ENCODE results near the gene SNX9.

DNA sequence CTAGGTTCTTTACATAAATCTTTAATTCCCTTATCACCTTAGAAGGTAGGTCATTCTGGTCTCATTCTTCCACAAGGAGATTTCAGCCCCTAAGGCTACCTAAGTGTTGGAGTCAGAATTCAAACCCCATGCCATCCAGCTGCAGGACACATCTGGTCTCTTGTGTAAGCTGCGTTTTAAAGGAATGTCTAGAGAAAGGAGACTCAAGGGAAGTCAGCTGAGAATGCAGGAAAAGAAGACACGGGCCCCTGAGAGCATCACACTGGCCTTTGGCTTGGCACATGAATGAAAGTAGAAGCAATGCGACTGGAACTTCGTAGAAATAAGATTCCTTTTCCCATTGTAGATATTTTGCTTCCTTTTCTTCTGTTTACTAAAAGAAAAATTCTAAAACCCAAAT is 82.0 kb downstream of the SNX9 start:
- TF ChIP-seq, protein P1, sequence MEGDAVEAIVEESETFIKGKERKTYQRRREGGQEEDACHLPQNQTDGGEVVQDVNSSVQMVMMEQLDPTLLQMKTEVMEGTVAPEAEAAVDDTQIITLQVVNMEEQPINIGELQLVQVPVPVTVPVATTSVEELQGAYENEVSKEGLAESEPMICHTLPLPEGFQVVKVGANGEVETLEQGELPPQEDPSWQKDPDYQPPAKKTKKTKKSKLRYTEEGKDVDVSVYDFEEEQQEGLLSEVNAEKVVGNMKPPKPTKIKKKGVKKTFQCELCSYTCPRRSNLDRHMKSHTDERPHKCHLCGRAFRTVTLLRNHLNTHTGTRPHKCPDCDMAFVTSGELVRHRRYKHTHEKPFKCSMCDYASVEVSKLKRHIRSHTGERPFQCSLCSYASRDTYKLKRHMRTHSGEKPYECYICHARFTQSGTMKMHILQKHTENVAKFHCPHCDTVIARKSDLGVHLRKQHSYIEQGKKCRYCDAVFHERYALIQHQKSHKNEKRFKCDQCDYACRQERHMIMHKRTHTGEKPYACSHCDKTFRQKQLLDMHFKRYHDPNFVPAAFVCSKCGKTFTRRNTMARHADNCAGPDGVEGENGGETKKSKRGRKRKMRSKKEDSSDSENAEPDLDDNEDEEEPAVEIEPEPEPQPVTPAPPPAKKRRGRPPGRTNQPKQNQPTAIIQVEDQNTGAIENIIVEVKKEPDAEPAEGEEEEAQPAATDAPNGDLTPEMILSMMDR (IDR thresholded peaks at IDR 0.05): no peak
- TF ChIP-seq, protein P2, sequence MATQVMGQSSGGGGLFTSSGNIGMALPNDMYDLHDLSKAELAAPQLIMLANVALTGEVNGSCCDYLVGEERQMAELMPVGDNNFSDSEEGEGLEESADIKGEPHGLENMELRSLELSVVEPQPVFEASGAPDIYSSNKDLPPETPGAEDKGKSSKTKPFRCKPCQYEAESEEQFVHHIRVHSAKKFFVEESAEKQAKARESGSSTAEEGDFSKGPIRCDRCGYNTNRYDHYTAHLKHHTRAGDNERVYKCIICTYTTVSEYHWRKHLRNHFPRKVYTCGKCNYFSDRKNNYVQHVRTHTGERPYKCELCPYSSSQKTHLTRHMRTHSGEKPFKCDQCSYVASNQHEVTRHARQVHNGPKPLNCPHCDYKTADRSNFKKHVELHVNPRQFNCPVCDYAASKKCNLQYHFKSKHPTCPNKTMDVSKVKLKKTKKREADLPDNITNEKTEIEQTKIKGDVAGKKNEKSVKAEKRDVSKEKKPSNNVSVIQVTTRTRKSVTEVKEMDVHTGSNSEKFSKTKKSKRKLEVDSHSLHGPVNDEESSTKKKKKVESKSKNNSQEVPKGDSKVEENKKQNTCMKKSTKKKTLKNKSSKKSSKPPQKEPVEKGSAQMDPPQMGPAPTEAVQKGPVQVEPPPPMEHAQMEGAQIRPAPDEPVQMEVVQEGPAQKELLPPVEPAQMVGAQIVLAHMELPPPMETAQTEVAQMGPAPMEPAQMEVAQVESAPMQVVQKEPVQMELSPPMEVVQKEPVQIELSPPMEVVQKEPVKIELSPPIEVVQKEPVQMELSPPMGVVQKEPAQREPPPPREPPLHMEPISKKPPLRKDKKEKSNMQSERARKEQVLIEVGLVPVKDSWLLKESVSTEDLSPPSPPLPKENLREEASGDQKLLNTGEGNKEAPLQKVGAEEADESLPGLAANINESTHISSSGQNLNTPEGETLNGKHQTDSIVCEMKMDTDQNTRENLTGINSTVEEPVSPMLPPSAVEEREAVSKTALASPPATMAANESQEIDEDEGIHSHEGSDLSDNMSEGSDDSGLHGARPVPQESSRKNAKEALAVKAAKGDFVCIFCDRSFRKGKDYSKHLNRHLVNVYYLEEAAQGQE (IDR thresholded peaks at IDR 0.05): no peak
- TF ChIP-seq POLR2A (IDR thresholded peaks at IDR 0.05; ENCODE audit: low read length): no peak
- TF ChIP-seq RCOR1 (IDR thresholded peaks at IDR 0.05; ENCODE audit: low read depth, low read length): no peak
- TF ChIP-seq RFX5 (IDR thresholded peaks at IDR 0.05): no peak
- TF ChIP-seq SREBF2 (IDR thresholded peaks at IDR 0.05): no peak
- no peak for TF ChIP-seq EP300 (IDR thresholded peaks at IDR 0.05)
- TF ChIP-seq, protein P3, sequence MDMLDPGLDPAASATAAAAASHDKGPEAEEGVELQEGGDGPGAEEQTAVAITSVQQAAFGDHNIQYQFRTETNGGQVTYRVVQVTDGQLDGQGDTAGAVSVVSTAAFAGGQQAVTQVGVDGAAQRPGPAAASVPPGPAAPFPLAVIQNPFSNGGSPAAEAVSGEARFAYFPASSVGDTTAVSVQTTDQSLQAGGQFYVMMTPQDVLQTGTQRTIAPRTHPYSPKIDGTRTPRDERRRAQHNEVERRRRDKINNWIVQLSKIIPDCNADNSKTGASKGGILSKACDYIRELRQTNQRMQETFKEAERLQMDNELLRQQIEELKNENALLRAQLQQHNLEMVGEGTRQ (IDR thresholded peaks at IDR 0.05): no peak
- TF ChIP-seq ZC3H11A (IDR thresholded peaks at IDR 0.05): no peak
- TF ChIP-seq CEBPB (IDR thresholded peaks at IDR 0.05): no peak
- no peak for TF ChIP-seq SMC3 (IDR thresholded peaks at IDR 0.05)
- no peak for TF ChIP-seq NFE2L2 (conservative IDR thresholded peaks at IDR 0.05; ENCODE audit: low read length)

Measured in A549 (cell line).